ENCODE results near the gene TMEM143.
A peak's percentile ranks its signal among the peaks of the same experiment; 100 is the strongest.
"Not testable (repeated sequence)": the region's sequence is repeated elsewhere in the genome, so short reads cannot be mapped to it uniquely, and the experiment has no call there.

Gene TMEM143

GRCh38 chr19:48363810-48364597 lies at the start of gene TMEM143, which contains the start of gene SYNGR4:
TMEM143 (minus strand) TSS chr19:48363940; CDS start chr19:48363920, 20 bp downstream.
SYNGR4 (plus strand) TSS chr19:48364367; CDS start chr19:48365843, 1,476 bp downstream.
- DNase-seq (ENCODE audit: low spot score) = peak; percentile 99

- DNase-seq (ENCODE audit: low spot score) = peak; percentile 68
Measured at GRCh38 chr19:48405850-48406249, 42.1 kb upstream of the TMEM143 start.

- DNase-seq (ENCODE audit: low spot score) = no peak
Measured at GRCh38 chr19:48405010-48405659, 41.4 kb upstream of the TMEM143 start.

GRCh38 chr19:48403606-48404005 lies 39.9 kb upstream of the TMEM143 start:
- DNase-seq (ENCODE audit: low spot score) = peak; percentile 61

- DNase-seq (ENCODE audit: low spot score) = no peak
Measured at GRCh38 chr19:48401287-48401686, 37.5 kb upstream of the TMEM143 start.

- DNase-seq (ENCODE audit: low spot score) = no peak
Measured at GRCh38 chr19:48400018-48400742, 36.4 kb upstream of the TMEM143 start.

- DNase-seq (ENCODE audit: low spot score) = peak; percentile 57
Measured at GRCh38 chr19:48398375-48399235, 34.9 kb upstream of the TMEM143 start.

- DNase-seq (ENCODE audit: low spot score) = no peak
Measured at GRCh38 chr19:48398102-48398374, 34.3 kb upstream of the TMEM143 start.

- no peak for DNase-seq (ENCODE audit: low spot score)
Measured at GRCh38 chr19:48397263-48398101, 33.7 kb upstream of the TMEM143 start.

GRCh38 chr19:48396824-48397176 lies 33.1 kb upstream of the TMEM143 start:
- no peak for DNase-seq (ENCODE audit: low spot score)

GRCh38 chr19:48396016-48396823 lies 32.5 kb upstream of the TMEM143 start:
- DNase-seq (ENCODE audit: low spot score) = no peak

- DNase-seq (ENCODE audit: low spot score) = no peak
Measured at GRCh38 chr19:48395499-48395898, 31.8 kb upstream of the TMEM143 start.

GRCh38 chr19:48395170-48395455 lies 31.4 kb upstream of the TMEM143 start:
- DNase-seq (ENCODE audit: low spot score) = no peak

GRCh38 chr19:48394331-48395169 lies 30.8 kb upstream of the TMEM143 start:
- DNase-seq (ENCODE audit: low spot score) = no peak

GRCh38 chr19:48393559-48394330 lies 30.0 kb upstream of the TMEM143 start, which contains the start of gene GRIN2D:
GRIN2D (plus strand) TSS chr19:48393668; CDS start chr19:48398393, 4,725 bp downstream.
- no peak for DNase-seq (ENCODE audit: low spot score)

- no peak for DNase-seq (ENCODE audit: low spot score)
Measured at GRCh38 chr19:48392860-48393558, 29.3 kb upstream of the TMEM143 start.

- not testable (repeated sequence) for DNase-seq (ENCODE audit: low spot score)
Measured at GRCh38 chr19:48392006-48392344, 28.2 kb upstream of the TMEM143 start.

Data from kidney tubule cell (primary cell).